GM12878 (cell line): Measurements from ENCODE around the gene PPFIA3. TPM values are rescaled to one million over a fixed set of nuclear protein-coding genes. Genes with fewer than 3 reads are reported as not detected.

Source experiments
- ATAC-seq: fragments of 200-7000 bp; cut with Tn5 transposase; 3 replicates; pipeline ENCODE4 v1.9.1; 2020; ENCODE audit warnings: mild to moderate bottlenecking, moderate library complexity
- BruUV-seq: library from RNA; stranded (reverse); fragments of 400-500 nt; replicated peaks from 2 replicates; lab custom pipeline; 2021; lab: Mats Ljungman, UMichigan
- CTCF ChIA-PET: fragments of 300-600 bp; sonication (Branson Sonifier 250); formaldehyde crosslinking; extraction: SDS; loops from one replicate; lab custom pipeline; 2021; ENCODE audit warnings: inconsistent platforms; lab: Yijun Ruan, JAX
- POLR2A ChIA-PET: fragments of 350-600 bp; formaldehyde crosslinking; extraction: SDS; loops from one replicate; lab custom pipeline; 2021; ENCODE audit warnings: inconsistent platforms; lab: Charles Lee
- RAD21 ChIA-PET: fragments of 300-600 bp; sonication (Branson Sonifier 250); formaldehyde crosslinking; loops from one replicate; lab custom pipeline; 2023; ENCODE audit warnings: antibody characterized with exemption; ENCODE audit not compliant: unreplicated experiment; lab: Charles Lee
- SMC1A ChIA-PET: fragments of 300-600 bp; sonication (Branson Sonifier 250); formaldehyde crosslinking; loops from one replicate; lab custom pipeline; 2023; ENCODE audit not compliant: unreplicated experiment, uncharacterized antibody; lab: Charles Lee
- DNase-seq: peaks from one replicate; pipeline ENCODE4 v3.0.0-alpha.2; 2011; ENCODE audit warnings: low read depth, low spot score
- FAIRE-seq: peaks from 3 replicates; lab custom pipeline; 2011; peaks lifted over from hg19 to GRCh38; lab: Jason Lieb, UNC
- H2AFZ ChIP-seq: 2 replicates; pipeline ENCODE4 v1.6.0; 2011; ENCODE audit warnings: low read depth, low read length, control low read depth; ENCODE audit not compliant: control insufficient read depth
- H3K27ac ChIP-seq: 2 replicates; pipeline ENCODE4 v1.5.1; 2011; ENCODE audit warnings: control low read depth; ENCODE audit not compliant: control insufficient read depth, insufficient read depth
- H3K27me3 ChIP-seq, 2 experiments: replicated peaks in 1 of 2; 2 replicates each; pipeline versions ENCODE4 v1.6.0 to v1.6.1; 2011; ENCODE audit warnings: low read length in 1 of 2; ENCODE audit not compliant: control insufficient read depth in 2 of 2, insufficient read depth in 2 of 2
- H3K36me3 ChIP-seq, 2 experiments: 2 replicates each; pipeline ENCODE4 v1.5.1; 2011; ENCODE audit warnings: low read length in 1 of 2; ENCODE audit not compliant: control insufficient read depth in 2 of 2, insufficient read depth in 2 of 2
- H3K4me1 ChIP-seq: 2 replicates; pipeline ENCODE4 v1.6.1; 2011; ENCODE audit warnings: mild to moderate bottlenecking, low read length, moderate library complexity, mixed read lengths; ENCODE audit not compliant: control insufficient read depth, insufficient read depth
- H3K4me2 ChIP-seq: 2 replicates; pipeline ENCODE4 v1.6.0; 2011; ENCODE audit warnings: control low read depth; ENCODE audit not compliant: control insufficient read depth, insufficient read depth
- H3K4me3 ChIP-seq: fragments of 200-600 bp; sonication (generic); 2 replicates; pipeline ENCODE4 v1.5.1; 2016
- H3K79me2 ChIP-seq: 2 replicates; pipeline ENCODE4 v1.6.0; 2011; ENCODE audit warnings: low read length; ENCODE audit not compliant: control insufficient read depth, insufficient read depth
- H3K9ac ChIP-seq: 2 replicates; pipeline ENCODE4 v1.8.0; 2011; ENCODE audit warnings: low read length, control low read depth, mixed read lengths; ENCODE audit not compliant: control insufficient read depth, insufficient read depth
- H3K9me3 ChIP-seq: replicated peaks from 3 replicates; pipeline ENCODE4 v1.5.1; 2011; ENCODE audit warnings: mild to moderate bottlenecking, low read length; ENCODE audit not compliant: control insufficient read depth, insufficient read depth
- H4K20me1 ChIP-seq: 2 replicates; pipeline ENCODE4 v1.6.0; 2011; ENCODE audit not compliant: control insufficient read depth, insufficient read depth
- FOXK2 ChIP-seq: fragments of 450-650 bp; IDR thresholded peaks from 2 replicates; pipeline ENCODE4 v1.6.1; 2017; ENCODE audit warnings: mild to moderate bottlenecking, moderate library complexity
- POLR2A ChIP-seq: IDR thresholded peaks from 2 replicates; pipeline ENCODE4 v1.6.1; 2011; ENCODE audit warnings: low read depth, mild to moderate bottlenecking, low read length
- RCOR1 ChIP-seq: conservative IDR thresholded peaks from 2 replicates; pipeline ENCODE4 v1.6.1; 2012; ENCODE audit warnings: low read depth, low read length, improper control_type of control experiment
- WGBS: methylation state at CpG from one replicate; pipeline ENCODE4 v1.1.6; 2016; ENCODE audit warnings: low lambda C conversion rate; ENCODE audit not compliant: insufficient replicate concordance, insufficient coverage; ENCODE audit errors: missing lambda C conversion rate; 5-methylcytosine and 5-hydroxymethylcytosine counted together
- in situ Hi-C: fragments of 300-500 bp; cut with MboI; formaldehyde crosslinking; loops from 9 replicates; pipeline ENCODE4 v1.14.3; 2018; ENCODE audit warnings: mixed read lengths
- intact Hi-C: fragments of 100-400 bp; cut with micrococcal nuclease; formaldehyde crosslinking; loops from one replicate; pipeline ENCODE4 v1.14.2; 2022; ENCODE audit not compliant: unreplicated experiment
- polyA plus RNA-seq, 11 experiments: library from polyadenylated mRNA; depleted of rRNA in 4 of 11; unstranded in 6 of 11; stranded (reverse) in 5 of 11; fragments of >200 nt; fragmentation: Nextera tagmentation in 4 of 11; fragmentation: Illumina TruSeq in 1 of 11; extraction: Ambion mirVana in 4 of 11; extraction: Trizol in 1 of 11; gene quantifications; 1 replicate in 1 of 11; 2 replicates in 10 of 11; pipeline versions ENCODE4 v1.2.1 to v1.2.3, GENCODE V29; 2011 to 2016; ENCODE audit warnings: inconsistent platforms in 2 of 11, missing spikeins in 2 of 11, low read depth in 1 of 11
- total RNA-seq, 4 experiments: library from RNA; depleted of rRNA in 3 of 4; stranded (reverse); fragments of >200 nt in 3 of 4; fragmentation: Illumina TruSeq in 1 of 4; extraction: Trizol in 1 of 4; gene quantifications; 2 replicates each; pipeline versions ENCODE4 v1.2.1 to v1.2.3, GENCODE V29; 2013 to 2021
- TF ChIP-seq, protein P1 (sequence below): fragments of 450-650 bp; IDR thresholded peaks from 2 replicates; pipeline ENCODE4 v1.6.1; 2017; ENCODE audit warnings: antibody characterized with exemption, mild to moderate bottlenecking, moderate library complexity
- TF ChIP-seq, protein P2 (sequence below): IDR thresholded peaks from 2 replicates; pipeline ENCODE4 v1.6.1; 2012; ENCODE audit warnings: low read length, inconsistent platforms
- TF ChIP-seq, protein P3 (sequence below): fragments of 450-650 bp; formaldehyde crosslinking; IDR thresholded peaks from 2 replicates; pipeline ENCODE4 v1.5.0; 2022; ENCODE audit warnings: mild to moderate bottlenecking, missing genetic modification characterization
- TF ChIP-seq, protein P4 (sequence below): fragments of 450-650 bp; formaldehyde crosslinking; IDR thresholded peaks from 2 replicates; pipeline ENCODE4 v1.4.0; 2022; ENCODE audit warnings: mild to moderate bottlenecking, moderate library complexity
- TF ChIP-seq, protein P5 (sequence below): IDR thresholded peaks from 2 replicates; pipeline ENCODE4 v1.6.1; 2012; ENCODE audit warnings: mild to moderate bottlenecking, low read depth, low read length

Gene PPFIA3
- total and polyA plus RNA-seq, 10 of the 15 experiments (the other 5 are each of a cell fraction or from before 2014, with no cell fraction given): 0.11 to 1.7 (median 0.73) TPM; not detected in 3

DNA sequence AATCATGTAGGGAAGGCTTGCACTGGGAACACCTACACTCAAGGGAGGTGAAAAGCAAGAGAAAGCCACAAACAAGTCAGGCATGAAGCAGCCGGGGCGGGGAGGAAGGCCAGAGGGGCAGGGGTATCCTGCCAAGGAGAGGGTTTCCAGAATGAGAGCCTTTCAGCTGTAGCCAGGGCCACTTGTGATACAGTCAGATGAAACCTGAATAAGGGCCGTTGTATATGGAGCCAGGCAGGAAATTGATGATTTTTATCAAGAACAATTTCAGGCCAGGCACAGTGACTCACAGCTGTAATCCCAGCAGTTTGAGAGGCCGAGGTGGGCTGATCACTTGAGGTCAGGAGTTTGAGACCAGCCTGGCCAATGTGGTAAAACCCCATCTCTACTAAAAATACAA, 42.6 kb downstream of the PPFIA3 start:
- intact Hi-C loops: no loop called here
- in situ Hi-C loops: no loop called here
- ChIA-PET CTCF (interaction anchor here (1.2 to 1.5 kb wide), 2 partner anchors 46 to 64 kb away, joined by 3 to 4 read pairs; no protein-coding TSS in a partner anchor), RAD21 (no interaction called here), SMC1A (no interaction called here), POLR2A (no interaction called here)
- TF ChIP-seq, protein P1, sequence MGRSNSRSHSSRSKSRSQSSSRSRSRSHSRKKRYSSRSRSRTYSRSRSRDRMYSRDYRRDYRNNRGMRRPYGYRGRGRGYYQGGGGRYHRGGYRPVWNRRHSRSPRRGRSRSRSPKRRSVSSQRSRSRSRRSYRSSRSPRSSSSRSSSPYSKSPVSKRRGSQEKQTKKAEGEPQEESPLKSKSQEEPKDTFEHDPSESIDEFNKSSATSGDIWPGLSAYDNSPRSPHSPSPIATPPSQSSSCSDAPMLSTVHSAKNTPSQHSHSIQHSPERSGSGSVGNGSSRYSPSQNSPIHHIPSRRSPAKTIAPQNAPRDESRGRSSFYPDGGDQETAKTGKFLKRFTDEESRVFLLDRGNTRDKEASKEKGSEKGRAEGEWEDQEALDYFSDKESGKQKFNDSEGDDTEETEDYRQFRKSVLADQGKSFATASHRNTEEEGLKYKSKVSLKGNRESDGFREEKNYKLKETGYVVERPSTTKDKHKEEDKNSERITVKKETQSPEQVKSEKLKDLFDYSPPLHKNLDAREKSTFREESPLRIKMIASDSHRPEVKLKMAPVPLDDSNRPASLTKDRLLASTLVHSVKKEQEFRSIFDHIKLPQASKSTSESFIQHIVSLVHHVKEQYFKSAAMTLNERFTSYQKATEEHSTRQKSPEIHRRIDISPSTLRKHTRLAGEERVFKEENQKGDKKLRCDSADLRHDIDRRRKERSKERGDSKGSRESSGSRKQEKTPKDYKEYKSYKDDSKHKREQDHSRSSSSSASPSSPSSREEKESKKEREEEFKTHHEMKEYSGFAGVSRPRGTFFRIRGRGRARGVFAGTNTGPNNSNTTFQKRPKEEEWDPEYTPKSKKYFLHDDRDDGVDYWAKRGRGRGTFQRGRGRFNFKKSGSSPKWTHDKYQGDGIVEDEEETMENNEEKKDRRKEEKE: no peak
- TF ChIP-seq POLR2A (no peak), RCOR1 (no peak), FOXK2 (no peak)
- TF ChIP-seq, protein P2, sequence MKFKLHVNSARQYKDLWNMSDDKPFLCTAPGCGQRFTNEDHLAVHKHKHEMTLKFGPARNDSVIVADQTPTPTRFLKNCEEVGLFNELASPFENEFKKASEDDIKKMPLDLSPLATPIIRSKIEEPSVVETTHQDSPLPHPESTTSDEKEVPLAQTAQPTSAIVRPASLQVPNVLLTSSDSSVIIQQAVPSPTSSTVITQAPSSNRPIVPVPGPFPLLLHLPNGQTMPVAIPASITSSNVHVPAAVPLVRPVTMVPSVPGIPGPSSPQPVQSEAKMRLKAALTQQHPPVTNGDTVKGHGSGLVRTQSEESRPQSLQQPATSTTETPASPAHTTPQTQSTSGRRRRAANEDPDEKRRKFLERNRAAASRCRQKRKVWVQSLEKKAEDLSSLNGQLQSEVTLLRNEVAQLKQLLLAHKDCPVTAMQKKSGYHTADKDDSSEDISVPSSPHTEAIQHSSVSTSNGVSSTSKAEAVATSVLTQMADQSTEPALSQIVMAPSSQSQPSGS: no peak
- TF ChIP-seq, protein P3, sequence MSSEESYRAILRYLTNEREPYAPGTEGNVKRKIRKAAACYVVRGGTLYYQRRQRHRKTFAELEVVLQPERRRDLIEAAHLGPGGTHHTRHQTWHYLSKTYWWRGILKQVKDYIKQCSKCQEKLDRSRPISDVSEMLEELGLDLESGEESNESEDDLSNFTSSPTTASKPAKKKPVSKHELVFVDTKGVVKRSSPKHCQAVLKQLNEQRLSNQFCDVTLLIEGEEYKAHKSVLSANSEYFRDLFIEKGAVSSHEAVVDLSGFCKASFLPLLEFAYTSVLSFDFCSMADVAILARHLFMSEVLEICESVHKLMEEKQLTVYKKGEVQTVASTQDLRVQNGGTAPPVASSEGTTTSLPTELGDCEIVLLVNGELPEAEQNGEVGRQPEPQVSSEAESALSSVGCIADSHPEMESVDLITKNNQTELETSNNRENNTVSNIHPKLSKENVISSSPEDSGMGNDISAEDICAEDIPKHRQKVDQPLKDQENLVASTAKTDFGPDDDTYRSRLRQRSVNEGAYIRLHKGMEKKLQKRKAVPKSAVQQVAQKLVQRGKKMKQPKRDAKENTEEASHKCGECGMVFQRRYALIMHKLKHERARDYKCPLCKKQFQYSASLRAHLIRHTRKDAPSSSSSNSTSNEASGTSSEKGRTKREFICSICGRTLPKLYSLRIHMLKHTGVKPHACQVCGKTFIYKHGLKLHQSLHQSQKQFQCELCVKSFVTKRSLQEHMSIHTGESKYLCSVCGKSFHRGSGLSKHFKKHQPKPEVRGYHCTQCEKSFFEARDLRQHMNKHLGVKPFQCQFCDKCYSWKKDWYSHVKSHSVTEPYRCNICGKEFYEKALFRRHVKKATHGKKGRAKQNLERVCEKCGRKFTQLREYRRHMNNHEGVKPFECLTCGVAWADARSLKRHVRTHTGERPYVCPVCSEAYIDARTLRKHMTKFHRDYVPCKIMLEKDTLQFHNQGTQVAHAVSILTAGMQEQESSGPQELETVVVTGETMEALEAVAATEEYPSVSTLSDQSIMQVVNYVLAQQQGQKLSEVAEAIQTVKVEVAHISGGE (CRISPR knock-in tag): no peak
- TF ChIP-seq, protein P4, sequence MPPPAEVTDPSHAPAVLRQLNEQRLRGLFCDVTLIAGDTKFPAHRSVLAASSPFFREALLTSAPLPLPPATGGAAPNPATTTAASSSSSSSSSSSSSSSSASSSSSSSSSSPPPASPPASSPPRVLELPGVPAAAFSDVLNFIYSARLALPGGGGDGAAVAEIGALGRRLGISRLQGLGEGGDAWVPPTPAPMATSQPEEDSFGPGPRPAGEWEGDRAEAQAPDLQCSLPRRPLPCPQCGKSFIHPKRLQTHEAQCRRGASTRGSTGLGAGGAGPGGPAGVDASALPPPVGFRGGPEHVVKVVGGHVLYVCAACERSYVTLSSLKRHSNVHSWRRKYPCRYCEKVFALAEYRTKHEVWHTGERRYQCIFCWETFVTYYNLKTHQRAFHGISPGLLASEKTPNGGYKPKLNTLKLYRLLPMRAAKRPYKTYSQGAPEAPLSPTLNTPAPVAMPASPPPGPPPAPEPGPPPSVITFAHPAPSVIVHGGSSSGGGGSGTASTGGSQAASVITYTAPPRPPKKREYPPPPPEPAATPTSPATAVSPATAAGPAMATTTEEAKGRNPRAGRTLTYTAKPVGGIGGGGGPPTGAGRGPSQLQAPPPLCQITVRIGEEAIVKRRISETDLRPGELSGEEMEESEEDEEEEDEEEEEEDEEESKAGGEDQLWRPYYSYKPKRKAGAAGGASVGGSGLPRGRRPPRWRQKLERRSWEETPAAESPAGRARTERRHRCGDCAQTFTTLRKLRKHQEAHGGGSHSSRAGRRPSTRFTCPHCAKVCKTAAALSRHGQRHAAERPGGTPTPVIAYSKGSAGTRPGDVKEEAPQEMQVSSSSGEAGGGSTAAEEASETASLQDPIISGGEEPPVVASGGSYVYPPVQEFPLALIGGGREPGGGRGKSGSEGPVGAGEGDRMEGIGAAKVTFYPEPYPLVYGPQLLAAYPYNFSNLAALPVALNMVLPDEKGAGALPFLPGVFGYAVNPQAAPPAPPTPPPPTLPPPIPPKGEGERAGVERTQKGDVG (CRISPR knock-in tag): no peak
- TF ChIP-seq, protein P5, sequence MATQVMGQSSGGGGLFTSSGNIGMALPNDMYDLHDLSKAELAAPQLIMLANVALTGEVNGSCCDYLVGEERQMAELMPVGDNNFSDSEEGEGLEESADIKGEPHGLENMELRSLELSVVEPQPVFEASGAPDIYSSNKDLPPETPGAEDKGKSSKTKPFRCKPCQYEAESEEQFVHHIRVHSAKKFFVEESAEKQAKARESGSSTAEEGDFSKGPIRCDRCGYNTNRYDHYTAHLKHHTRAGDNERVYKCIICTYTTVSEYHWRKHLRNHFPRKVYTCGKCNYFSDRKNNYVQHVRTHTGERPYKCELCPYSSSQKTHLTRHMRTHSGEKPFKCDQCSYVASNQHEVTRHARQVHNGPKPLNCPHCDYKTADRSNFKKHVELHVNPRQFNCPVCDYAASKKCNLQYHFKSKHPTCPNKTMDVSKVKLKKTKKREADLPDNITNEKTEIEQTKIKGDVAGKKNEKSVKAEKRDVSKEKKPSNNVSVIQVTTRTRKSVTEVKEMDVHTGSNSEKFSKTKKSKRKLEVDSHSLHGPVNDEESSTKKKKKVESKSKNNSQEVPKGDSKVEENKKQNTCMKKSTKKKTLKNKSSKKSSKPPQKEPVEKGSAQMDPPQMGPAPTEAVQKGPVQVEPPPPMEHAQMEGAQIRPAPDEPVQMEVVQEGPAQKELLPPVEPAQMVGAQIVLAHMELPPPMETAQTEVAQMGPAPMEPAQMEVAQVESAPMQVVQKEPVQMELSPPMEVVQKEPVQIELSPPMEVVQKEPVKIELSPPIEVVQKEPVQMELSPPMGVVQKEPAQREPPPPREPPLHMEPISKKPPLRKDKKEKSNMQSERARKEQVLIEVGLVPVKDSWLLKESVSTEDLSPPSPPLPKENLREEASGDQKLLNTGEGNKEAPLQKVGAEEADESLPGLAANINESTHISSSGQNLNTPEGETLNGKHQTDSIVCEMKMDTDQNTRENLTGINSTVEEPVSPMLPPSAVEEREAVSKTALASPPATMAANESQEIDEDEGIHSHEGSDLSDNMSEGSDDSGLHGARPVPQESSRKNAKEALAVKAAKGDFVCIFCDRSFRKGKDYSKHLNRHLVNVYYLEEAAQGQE: no peak
- no peak overlapping the region for H3K27ac ChIP-seq
- H3K9ac ChIP-seq: no peak overlapping the region
- WGBS: 5% methylated on average over 4 of the region's 4 CpGs
- no peak overlapping the region for H3K4me3 ChIP-seq
- BruUV-seq: no TSS peak
- FAIRE-seq: no peak
- H3K9me3 ChIP-seq: no peaks in the 10 kb centered on the region
- DNase-seq: no peak
- H3K4me2 ChIP-seq: no peak overlapping the region
- no peaks in the 10 kb centered on the region for H3K79me2 ChIP-seq
- no peaks in the 10 kb centered on the region for H3K36me3 ChIP-seq
- ATAC-seq: no peak
- no peak overlapping the region for H2AFZ ChIP-seq
- H3K4me1 ChIP-seq: no peaks in the 10 kb centered on the region
- H4K20me1 ChIP-seq: no peaks in the 10 kb centered on the region
- H3K27me3 ChIP-seq: peaks cover 0 to 5% of the 10 kb centered on the region in 2 experiments; a peak in 3 of 4 replicates
